NCI-H2196 (cell line): ENCODE results near the gene AICDA.

Experiments
- DNase-seq: peaks from one replicate; lab custom pipeline; 2025; ENCODE audit not compliant: unreplicated experiment; lab: John Stamatoyannopoulos, UW

Gene AICDA

DNA sequence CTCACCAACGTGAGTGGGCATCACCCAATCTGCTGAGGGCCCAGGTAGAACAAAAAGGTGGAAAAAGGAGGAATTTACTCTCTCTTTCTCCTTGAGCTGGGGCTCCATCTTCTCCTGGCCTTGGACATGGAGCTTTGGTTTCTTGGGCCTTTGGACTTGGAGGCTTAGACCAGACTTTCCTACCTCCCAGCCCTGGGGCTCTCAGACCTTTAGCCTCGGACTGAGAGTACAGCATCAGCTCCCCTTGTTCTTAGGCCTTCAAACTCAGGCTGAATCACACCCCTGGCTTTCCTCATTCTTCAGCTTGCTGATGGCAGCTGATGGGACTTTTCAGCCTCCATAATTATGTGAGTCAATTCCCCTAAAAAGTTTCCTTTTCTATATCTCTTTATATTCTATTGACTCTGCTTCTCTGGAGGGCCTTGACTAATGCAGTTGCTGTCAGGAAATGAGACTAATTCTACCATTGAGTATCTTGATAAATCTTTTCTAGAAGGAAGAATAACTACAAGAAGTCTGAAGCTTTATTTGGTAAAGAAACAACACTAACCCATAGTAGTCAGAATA, 56.0 kb downstream of the AICDA start:
- DNase-seq = no peak

GRCh38 chr12:8554451-8555195, 58.0 kb downstream of the AICDA start:
- DNase-seq = no peak

DNA sequence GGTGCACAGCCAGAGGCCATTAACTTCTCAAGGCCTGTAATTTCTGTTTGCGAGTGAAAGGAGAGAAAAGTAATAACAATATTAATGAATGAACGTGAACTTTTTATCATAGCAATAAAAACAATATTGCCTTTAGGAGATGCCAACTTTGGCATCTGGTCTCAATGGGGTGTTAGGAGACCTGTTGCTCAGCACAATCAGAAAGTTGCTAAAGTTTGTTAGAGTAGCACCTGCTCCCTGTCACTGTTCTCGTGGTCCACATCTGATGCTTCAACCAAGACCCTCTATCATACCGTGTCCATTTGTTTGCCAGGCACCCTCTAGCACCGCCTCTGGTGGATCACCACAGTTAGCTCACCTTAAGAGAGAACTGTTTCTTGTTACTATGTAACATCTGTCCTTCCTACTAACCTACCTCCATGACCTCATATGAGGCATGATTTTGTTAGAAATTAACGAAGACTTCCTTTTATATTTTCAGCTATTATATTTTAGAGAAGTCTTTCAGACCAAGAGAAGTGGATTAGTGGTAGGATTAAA, 59.5 kb downstream of the AICDA start:
- no peak for DNase-seq
